ENCODE measurements around the gene TPBGL.

The TPBGL gene

GRCh38 chr11:75208446-75208845 lies 32.1 kb upstream of the TPBGL start:
- DNase-seq: no peak

- DNase-seq: no peak
These were observed 28.2 kb upstream of the TPBGL start for GRCh38 chr11:75212411-75212810.

GRCh38 chr11:75214411-75214821 lies 26.2 kb upstream of the TPBGL start:
- peak in 22 of 51 donors; percentile 3 to 61 (median 22) for DNase-seq

- no peak for DNase-seq
These were observed 25.7 kb upstream of the TPBGL start for GRCh38 chr11:75214843-75215242.

DNA sequence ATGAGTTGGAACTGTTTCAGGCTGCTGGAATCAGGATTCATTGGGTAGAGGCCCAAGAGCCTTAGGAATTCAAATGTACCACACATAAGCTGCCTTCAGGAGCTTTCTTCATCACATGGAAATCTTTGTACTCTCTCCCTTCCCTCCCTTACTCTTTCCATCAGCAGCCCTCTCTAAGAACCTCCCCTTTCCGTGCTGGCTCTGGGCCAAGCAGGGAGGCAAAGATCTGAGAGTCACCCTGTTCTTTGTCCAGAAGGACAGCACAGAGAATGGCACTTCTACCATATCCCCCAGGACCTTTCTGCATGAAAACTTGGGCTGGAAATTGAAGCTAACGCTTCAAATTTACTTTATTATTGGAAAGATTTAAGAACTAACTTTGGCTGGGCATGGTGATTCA lies 20.7 kb upstream of the TPBGL start:
- no peak for DNase-seq

GRCh38 chr11:75223954-75224643 lies 16.5 kb upstream of the TPBGL start:
- DNase-seq: no peak

DNA sequence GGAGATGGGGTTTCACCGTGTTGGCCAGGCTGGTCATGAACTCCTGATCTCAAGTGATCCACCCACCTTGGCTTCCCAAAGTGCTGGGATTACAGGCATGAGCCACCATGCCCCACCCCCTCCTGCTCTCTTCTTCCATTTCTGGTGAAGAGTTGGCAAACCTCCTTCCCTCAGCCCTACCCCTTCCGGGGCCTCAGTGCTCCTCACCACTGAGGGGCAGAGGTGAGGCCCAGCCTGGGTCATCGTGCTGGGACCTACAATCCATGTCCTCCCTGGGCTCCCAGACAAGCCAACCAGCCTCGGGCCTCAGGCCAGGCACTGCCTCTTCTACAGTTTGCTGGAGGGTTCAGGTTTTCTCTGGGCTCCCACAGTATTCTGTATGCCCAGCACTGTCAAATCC lies 14.8 kb upstream of the TPBGL start:
- DNase-seq: no peak

GRCh38 chr11:75229466-75229865 lies 11.1 kb upstream of the TPBGL start:
- no peak for DNase-seq

- no peak for DNase-seq
These were observed 10.0 kb upstream of the TPBGL start for GRCh38 chr11:75230621-75231020.

GRCh38 chr11:75233754-75234172 lies 6.8 kb upstream of the TPBGL start:
- DNase-seq: peak in 3 of 51 donors; percentile 5 to 18 (median 7)

- no peak for DNase-seq
These were observed 4.5 kb upstream of the TPBGL start for GRCh38 chr11:75236062-75236461.

DNA sequence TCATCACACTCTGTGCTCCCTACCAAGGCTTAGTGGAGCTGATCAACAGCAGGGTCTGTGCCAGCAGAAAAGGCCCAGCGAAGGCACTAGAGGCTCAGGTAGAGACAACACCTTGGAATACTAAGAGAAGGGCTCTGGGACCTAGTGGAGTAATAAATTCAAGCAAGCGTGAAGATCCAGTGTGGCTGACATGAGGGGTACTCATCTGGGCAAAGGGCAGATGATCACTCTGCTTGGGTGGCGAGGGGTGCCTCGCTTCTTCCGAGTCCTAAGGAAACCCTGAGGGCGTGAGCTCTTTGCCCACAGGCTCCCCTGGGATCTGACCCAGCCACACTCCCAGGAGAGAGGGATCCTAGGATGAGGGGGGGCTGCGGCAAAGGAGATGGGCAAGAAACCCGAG lies 3.5 kb upstream of the TPBGL start:
- DNase-seq: no peak

- DNase-seq: no peak
These were observed 1.8 kb upstream of the TPBGL start for GRCh38 chr11:75238595-75239440.

DNA sequence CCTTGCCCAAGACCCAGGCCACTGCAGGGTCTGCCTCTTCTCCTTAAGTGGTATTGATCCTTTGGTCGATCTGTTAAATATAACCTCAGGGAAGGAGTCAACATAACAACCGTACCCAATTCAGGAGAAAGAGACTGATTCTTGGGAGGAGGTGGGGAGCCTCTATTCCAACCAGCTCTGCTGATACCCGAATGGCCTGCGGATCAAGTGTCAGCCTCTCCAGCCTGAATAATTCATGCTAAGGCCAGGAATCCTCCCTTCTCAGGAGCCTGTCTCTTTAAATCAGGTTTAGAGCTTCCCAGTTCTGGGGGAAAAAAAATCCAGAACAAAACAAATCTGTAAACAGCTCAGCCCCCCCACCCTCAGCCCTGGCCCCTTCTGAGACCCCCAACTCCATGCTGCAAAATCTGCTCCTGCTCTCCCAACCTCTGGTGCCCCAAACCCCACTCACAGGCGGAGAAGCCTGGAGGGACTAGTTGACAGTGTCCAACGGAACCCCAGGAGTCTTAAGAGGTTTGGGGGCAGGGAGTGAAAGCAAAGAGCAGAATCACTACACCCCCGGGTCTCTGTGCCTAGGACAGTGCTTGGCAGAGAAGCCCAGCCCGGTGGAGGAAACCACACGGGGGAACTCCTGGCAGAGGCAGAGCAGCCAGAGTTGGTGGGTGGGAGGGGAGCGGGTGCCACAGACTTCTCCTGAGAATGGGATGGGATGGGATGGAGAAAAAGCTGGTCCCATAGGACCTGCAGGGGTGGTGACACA lies 863 bp upstream of the TPBGL start:
- DNase-seq: no peak

GRCh38 chr11:75241036-75241905 lies 697 bp downstream of the TPBGL start:
- DNase-seq: peak in 42 of 51 donors; percentile 14 to 86 (median 56)

- DNase-seq: peak in 1 of 51 donors; percentile 59
These were observed 1.5 kb downstream of the TPBGL start for GRCh38 chr11:75241906-75242644.

DNA sequence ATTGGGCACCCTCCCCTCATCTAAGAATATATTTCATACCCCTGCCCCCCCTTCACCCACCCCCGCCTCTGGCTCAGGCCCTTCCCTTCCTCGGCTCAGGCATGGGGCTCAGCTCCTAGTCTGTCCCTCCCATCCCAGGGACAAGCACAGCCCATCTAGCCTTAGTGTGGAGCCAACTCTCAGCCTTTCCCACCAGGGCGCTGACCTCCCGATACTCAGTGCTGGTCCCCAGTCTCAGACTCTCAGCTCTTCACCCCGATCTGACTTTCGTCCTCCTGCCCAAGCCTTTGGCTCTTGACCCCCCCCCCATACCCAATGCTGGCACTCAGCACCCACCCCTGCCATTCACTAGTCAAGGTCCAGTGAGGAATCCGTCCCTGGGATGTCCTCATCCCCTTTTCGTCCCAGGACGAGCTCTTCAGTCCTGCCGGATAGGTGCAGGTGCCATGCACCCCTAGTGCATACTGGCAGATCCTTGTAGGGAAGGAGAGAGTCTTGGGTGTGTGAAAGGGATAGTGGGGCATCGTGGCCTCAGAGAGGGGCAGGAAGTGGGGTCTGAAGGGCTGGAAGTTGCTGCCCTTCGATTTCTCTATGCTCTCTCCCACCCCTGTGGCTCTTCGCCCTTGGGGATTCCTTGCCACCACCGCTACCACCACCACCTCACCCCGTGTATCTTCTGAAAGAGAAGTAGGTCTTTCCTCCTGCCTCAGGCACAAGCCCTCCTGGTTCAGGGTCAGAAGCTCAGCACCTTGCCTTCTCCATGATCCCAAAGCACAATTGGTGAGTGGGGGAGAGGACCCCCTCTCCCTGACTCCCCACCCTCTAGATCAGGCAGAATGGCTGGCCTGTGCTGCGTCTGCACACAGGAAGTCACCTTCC lies 2.4 kb downstream of the TPBGL start:
- DNase-seq: no peak

DNA sequence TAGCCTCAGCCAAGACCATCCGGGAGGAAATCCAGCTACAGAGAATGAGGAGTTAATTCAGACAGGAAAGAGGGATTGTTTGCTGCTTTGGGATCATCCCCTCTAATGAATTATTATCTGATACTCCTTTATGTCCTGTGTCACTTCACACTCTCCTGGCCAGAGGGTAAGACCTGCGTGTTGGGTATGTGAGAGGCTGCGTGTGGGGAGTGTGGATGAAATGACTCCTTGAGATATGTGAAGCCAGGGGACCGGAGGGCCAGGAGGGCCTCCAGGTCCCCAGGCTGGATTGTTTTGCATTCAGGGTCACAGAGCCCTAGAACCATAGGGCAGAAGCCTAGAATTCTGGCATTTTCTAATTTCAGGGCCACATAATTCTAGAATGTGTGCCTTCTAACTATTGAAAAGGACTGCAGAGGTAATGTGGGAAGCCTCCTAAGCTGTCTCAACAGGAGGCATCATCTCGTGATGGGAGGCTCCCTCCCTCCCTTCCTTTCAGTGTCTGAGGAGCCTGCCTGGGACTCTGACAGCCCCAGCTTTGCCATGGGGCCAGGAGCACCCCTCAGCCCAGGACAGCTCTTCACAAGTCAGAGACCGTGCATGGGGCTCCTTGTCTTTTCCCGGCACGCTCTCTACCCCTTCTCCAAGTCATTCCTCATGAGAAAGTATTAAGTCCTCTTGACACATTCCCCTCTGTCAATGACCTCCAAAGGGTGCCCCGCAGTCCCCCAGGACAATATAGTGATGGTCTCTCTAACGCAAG lies 3.7 kb downstream of the TPBGL start:
- DNase-seq: no peak
